ENCODE results near the gene SLC17A5.

GRCh38 chr6:73655341-73655917 lies 1.6 kb upstream of the SLC17A5 start:
- TF ChIP-seq GABPA (IDR thresholded peaks at IDR 0.05 in 1 of 2, conservative IDR thresholded peaks at IDR 0.05 in 1 of 2) (no peak), CTCF (IDR thresholded peaks at IDR 0.05; ENCODE audit: low read depth, low read length, missing input control) (no peak), RAD21 (IDR thresholded peaks at IDR 0.05) (no peak), SP1 (IDR thresholded peaks at IDR 0.05) (no peak), ATF3 (IDR thresholded peaks at IDR 0.05) (no peak)
